ENCODE data around the gene SAA2.
"Not testable (repeated sequence)": the region's sequence is repeated elsewhere in the genome, so short reads cannot be mapped to it uniquely, and the experiment has no call there.

Gene SAA2

DNA sequence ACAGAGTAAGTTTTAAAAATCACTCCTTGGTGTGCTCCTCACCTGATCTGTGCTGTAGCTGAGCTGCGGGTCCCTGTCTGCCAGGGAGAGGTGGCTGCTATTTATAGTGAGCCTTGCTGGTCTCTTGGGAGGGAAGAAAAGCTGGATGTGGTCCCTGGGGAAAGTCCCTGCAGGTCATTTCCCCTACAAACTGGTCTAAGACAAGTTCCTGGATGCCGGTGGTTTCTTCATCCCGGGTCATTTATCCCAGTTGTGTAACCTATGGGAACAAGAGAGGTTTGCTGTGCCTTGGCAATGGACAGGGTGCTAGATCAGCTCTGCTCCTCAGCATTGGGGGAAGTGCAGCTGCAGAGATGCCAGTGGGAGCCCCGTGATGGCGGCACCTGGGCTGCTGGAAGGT lies at the start of gene SAA2:
Gene SAA2, minus strand, starts transcription at position 108 of the 400 bp plus-strand sequence. CDS start 657 bp downstream, outside the sequence.
- no peak for DNase-seq

DNA sequence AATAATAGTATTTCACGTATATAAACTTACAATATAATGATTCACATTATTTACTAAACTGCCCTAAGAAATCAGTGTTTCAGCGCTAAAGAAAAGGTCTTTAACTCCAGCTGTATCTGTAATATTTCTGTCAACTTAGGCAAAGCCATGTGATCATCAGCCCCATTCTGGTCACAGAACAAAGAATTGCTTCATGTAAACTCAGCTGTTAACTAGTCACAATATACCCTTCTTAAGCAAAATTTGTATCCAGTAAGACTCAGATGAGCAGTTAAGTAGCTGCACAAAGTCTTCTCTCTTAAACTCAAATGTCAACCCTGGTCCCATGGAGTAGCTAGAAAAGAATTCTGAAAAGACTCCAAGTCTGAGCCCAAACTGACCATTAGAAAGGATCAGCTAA lies 46.8 kb upstream of the SAA2 start:
- DNase-seq: no peak

DNA sequence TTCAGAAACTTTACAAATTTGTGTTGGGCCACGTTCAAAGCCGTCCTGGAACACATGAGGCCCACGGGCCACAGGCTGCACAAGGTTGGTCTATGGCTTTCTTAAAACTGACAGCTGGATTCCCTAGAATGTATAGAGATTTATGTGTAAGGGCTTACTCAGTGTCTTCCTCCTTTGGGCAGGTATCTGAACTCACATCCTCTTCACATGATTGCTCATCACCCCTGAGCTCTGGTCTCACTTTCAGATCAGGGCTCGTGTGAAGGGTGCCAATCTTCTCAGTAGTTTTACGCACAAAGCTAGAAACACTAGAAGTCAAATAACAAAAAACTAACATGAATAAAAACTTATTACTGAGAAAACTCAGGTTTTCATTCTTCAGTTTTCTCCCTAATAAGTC lies 46.4 kb upstream of the SAA2 start:
- DNase-seq: no peak

DNA sequence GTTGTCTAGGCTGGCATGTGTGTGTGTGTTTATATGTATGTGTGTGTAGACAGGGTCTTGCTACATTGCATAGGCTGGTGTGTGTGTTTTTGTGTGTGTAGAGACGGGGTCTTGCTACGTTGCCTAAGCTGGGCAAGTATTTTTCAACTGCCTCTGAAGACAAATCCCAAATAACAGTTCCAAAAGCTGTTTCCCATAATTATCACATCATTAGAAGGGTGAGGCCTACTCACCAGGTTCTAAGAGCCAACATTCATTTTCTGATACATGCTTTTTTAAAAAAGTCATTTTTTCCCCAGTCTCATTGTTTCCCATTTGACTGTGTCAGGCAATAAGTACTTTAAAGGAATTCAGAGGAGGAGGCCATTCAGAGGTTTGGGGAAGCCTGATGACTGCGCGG lies 40.4 kb upstream of the SAA2 start:
- no peak for DNase-seq

DNA sequence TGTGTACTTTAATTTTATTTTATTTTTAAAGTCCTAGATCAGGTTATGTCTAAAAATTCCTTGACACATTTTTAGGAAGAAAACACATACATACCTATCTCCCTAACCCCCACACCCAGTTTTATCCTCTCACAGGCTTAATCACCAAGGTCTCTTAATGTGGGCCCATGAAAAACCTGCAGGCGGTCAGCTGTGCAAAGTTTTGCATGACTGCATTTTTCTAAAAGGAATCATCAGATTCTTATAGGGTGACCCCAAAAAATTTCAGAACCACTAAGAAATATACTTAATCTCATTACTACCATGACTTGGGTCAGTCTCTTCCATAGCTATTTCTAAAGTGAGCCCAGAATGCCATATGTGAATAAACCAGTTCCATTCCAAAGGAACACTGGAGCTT lies 37.4 kb upstream of the SAA2 start:
- DNase-seq: no peak

DNA sequence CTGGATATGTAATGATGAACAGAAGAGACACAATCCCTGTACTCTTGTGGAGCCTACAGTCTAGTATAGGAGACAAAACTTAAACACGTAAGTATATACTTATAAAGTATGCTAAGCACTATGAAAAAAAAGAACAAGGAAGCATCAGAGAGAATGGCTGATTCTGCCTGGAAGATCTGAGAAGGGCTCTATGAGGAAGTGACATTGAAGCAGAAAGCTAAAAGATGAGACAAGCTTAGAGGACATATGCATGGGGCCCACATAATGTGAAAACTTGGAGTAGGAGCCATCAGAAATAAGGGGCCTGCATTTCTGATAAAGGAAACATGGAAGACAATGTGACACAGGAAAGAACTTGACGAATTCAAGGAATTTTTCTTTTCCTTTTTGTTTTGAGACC lies 34.2 kb upstream of the SAA2 start:
- DNase-seq: no peak

DNA sequence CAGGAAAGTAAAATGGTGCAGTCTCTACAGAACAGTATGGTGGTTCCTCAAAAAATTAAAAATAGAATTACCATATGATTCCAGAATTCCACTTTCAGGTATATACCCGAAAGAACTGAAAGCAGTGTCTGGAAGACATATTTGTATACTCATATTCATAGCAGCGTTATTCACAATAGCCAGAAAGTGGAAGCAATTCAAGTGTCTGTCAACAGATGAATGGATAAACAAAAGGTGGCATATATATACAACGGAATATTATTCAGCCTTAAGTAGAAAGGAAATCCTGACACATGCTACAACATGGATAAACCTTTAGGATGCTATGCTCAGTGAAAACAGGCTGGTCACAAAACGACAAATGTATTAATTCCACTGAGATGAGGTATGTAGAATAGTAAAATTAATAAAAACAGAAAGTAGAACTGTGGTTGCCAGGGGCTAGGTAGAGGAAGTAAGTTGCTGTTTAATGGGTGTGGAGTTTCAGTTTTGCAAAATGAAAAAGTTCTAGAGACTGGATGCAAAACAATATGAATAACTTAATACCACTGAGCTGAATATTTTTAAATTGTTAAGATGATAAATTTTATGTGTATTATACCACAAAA lies 32.1 kb upstream of the SAA2 start:
- DNase-seq: no peak

DNA sequence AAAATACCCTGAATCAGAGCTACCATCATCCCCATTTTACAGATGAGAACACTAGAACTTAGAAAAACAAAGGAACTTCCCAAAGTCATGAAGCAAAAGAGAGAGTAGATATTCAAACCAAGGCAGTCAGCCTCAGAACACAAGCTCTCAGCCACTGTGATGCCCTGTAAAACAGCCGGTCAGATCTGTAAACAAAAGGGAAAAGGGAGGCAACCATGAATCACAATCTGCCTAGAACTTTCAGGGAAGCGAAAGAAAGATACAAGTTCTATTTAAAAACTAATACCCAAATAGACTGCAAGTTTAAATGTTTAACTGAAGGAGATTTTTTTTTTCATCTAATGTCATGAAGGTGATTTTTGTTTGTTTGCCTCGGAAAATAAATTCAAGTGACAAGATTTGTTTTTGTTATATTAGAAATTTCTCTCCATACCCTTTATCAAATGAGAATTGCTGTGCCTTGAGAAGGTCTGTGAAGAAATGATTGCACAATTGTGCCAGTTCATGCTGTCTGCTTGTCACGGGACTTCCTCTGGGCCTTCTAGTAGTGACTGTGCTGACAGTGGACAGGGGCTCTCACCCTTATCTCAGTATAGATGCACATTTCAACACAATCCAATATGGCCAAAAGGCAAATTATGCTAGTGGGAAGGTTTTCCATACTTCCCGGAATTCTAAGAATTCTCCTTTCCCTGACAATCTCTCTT lies 29.2 kb upstream of the SAA2 start:
- no peak for DNase-seq

DNA sequence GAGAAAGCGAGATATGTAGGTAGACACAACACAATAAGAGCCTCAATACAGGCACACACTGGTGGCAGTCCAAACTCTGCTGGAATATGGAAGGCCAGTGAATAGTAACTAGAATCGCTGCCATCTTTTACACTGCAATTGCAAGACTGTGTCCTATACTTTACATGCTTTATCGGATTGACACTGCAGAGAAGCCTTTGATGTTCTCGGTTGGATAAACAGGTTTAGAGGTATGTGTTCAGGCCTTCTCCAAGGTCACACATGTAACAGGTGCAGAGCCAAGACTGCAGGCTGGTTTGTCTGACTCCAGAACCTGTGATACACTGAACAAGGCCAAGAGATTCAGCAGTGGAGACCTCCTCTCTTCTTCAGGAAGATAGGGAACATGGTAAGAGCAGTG lies 22.7 kb upstream of the SAA2 start:
- DNase-seq: no peak

DNA sequence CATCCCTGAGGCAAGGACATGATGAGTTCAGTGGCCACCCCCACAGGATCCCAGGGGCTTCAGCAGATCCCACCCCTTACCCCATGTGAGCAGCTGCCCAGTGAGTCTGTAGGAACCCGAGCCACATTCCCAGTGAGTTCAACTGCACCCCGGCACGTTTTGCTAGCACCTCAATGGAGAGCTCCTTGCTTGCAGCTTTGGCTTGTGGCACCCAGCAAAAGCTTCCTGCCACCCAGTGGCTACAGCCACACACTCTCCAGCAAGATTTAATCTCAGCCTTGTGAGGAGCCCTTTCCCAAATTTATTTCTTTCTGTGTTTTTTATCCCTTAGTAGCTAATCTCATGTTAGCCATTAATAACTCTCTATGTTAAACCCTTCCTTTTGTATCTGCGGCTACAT lies 21.6 kb upstream of the SAA2 start:
- no peak for DNase-seq

DNA sequence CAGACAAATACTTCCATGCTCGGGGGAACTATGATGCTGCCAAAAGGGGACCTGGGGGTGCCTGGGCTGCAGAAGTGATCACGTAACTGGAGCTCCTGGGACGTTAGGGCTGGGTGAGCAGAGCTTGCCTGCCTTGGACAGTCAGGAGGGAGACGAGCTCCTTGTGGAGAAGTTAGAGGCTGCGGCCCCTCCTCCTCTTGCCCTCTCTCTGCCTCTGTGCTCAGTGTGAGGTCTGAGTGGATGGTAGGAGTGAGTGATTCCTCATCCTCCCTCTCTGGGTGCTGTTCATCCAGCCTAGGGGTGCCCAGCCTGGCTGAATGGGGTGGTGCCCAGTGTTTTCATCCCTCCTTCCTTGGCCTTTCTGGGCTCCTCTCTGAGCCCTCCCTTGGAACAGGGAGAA lies 20.8 kb upstream of the SAA2 start:
- DNase-seq: not testable (repeated sequence)

DNA sequence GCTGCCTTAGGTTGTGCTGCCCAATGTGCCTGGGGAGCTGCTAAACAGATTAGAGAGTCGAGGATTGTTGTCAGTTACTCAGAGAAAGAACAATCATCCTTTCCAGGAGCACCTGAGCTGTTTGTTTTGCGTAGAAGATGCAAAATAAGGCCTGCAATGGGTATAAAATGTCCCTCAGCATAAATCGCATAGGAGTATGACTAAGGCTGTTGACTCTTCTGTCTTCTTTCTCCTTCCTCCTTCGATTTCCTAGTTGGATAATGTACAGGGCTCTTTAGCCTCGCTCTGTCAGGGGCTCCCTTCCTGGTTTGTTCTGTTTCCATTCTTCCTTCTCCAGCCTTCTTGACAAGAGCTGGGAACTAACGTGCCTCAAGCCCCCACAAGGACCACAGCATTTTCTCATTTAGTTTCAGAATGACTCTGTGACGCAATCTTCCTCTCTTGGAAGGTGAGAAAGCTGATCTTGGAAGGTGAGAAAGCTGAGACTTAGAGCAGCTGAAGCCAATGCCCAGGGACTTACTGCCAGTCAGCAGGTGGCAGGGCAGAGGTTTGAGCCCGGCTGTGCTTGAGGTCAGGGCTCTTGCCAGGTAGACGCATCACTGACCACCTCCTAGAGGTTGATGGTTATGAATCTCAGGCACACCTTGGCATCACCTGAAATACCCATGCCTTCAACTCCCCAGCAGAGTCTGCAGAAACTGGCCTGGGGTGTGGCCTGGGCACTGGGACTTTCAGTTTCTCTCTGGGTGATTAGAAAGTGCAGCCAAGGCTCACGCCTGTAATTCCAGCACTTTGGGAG lies 19.1 kb upstream of the SAA2 start:
- DNase-seq: not testable (repeated sequence)

DNA sequence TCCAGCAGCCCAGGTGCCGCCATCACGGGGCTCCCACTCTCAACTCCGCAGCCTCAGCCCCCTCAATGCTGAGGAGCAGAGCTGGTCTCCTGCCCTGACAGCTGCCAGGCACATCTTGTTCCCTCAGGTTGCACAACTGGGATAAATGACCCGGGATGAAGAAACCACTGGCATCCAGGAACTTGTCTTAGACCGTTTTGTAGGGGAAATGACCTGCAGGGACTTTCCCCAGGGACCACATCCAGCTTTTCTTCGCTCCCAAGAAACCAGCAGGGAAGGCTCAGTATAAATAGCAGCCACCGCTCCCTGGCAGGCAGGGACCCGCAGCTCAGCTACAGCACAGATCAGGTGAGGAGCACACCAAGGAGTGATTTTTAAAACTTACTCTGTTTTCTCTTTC lies 17.5 kb upstream of the SAA2 start, which contains the start of gene SAA1:
Gene SAA1, plus strand, starts transcription at position 316 of the 400 bp plus-strand sequence. CDS start 624 bp downstream, outside the sequence.
- DNase-seq: no peak

DNA sequence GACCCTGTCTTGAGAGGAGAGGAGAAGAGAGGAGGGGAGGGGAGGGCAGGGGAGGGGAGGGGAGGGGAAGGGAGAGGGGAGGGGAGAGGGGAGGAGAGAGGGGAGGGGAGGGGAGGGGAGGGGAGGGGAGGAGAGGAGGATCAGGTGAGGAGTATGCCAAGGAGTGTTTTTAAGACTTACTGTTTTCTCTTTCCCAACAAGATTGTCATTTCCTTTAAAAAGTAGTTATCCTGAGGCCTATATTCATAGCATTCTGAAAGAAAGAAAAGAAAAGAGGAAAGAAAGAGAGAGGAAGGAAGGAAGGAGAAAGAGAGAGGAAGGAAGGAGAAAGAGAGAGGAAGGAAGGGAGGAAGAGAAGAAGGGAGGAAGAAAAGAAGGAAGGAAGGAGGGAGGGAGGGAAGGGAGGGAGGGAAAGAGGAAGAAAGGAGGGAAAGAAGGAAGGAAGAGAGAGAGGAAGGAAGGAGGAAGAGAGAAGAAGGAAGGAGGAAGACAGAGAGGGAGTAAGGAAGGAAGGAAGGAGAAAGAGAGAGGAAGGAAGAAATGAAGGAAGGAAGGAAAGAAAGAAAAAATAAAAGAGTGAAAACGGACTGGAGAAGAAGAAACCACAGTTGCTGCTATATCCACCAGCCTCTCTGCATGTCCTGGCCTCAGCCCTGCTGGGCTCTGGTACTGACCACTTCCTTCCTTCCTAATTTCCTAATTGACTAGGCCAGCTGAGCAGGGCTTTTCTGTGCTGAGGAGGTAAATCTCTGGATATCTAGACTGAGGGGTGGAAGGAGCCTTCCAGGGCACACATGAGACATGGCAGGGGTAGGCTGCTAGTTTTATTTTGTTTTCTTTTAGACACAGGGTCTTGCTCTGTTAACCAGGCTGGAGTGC lies 16.4 kb upstream of the SAA2 start:
- no peak for DNase-seq

DNA sequence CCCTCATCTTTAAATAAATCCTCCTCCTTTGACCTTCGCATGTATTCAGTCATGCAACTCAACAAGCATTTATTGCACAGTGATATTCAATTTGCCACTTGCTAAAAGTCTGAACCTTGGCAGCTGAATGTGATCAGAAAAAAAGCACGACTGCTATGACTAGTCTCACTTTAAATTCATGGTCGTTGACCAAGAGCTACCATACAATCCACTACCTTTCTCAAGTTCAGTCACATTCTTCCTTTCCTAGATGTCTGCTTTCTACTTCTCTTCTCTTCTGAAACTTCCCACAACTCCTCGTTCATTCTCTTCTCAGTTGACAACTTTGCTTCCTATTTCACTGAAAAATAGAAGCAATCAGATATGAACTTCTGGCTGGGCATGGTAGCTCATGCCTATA lies 15.6 kb upstream of the SAA2 start:
- no peak for DNase-seq

DNA sequence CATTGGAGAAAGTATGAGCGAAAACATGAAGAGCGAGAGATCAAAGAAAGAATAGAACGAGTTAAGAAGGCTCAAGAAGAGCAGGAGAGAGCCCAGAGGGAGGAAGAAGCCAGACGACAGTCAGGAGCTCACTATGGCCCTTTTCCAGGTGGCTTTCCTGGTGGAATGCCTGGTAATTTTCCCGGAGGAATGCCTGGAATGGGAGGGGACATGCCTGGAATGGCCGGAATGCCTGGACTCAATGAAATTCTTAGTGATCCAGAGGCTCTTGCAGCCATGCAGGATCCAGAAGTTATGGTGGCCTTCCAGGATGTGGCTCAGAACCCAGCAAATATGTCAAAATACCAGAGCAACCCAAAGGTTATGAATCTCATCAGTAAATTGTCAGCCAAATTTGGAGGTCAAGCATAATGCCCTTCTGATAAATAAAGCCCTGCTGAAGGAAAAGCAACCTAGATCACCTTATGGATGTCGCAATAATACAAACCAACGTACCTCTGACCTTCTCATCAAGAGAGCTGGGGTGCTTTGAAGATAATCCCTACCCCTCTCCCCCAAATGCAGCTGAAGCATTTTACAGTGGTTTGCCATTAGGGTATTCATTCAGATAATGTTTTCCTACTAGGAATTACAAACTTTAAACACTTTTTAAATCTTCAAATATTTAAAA lies 14.3 kb upstream of the SAA2 start:
- not testable (repeated sequence) for DNase-seq

DNA sequence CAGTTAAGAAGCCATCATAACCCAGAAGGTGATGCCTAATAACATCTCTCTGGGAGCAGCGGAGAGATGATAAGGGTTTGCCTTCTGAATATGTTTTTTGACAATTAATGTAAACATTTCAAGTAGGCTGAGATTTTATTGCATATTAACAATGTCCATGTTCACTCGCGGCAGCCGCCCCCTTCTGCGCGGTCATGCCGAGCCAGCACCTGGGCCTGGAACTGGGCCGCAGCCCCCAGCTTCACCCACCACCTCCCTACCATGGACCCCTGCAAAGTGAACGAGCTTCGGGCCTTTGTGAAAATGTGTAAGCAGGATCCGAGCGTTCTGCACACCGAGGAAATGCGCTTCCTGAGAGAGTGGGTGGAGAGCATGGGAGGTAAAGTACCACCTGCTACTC lies 13.3 kb upstream of the SAA2 start:
- DNase-seq: no peak

DNA sequence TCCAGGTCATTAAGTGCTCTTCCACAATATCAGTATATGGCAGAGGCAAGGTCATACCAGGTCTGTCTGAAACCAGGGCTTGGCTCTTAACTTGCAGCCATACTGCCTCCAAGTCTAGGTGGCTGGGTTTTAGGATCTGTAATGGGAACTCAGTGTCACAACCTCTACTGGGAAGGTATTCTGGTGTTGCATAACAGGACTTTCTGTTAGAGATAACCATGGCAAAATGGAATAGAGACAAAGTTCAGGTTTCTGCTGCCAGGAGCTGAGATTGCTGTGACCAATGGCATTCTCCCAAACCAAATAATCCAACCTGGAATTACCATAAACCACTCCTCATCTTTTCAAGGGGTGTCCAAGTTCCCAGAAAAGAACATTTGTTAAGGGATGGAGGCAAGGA lies 10.8 kb upstream of the SAA2 start:
- DNase-seq: no peak

DNA sequence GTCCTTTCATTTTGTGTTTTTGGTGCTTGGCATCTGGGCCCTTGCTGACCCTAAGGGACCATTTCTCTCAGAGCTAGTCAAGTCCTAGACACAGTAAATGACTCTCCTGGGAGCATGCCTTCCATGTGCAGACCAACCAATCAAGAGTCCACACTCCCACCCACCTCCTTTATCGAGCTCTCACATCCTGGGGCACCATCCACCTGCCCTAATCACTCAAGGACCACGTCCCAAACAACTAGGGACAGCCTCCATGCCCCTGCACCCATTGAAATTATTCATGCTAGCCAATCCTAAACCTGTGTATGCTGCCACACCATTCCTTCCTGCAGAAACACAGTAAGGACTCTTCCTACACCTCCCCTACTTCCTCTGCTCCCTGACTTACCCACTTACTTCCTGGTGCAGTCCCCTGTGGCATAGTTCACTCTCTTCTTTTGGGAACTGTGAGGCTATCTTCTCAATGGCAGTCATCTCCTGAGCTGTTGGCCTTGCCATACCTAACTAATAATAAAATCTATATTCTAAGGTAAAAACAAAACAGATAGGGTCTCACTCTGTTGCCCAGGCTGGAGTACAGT lies 6.4 kb upstream of the SAA2 start:
- DNase-seq: no peak

DNA sequence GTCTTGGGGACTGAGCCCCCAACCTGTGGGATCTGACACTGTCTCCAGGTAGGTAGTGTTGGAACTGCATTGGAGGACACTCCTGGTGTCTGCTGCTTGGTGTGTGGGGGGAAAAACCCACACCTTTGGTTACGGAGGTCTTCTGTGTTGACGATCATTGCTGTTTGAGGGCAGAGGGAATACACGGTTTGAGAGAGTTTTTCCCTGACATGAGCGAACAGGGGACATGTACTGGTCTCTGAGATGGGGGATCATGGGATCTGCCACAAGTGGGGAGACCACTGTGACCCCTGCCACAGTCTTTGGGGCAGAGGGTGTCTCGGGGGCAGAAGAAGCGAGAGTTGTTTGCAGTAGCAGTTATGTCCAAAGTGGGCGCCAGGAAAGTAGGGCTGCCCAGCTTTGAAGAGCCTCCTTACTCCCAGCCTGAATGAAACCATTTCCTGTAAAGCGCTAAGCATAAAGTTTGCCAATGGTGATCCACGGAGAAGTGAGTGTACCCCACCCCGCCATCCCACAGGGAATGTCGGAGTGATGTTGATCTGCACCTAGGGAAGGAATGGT lies 5.4 kb upstream of the SAA2 start:
- no peak for DNase-seq

DNA sequence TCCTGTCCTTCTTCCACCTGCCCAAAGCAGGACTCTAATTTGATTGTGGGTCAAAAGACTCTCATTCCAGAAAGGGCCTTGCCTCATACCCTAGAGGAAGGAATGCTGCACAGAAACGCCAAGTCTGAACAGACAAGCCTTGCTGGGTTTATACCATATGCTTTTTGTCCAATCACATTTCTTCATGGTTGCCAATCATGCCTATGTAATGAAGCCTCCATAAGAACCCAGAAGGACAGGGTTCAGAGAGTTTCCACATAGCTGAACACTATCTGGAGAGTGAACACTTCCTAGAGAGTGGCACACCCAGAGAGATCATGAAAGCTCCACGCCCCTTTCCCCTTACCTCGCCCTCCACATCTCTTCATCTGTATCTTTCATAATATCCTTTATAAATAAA lies 4.8 kb upstream of the SAA2 start:
- DNase-seq: no peak

DNA sequence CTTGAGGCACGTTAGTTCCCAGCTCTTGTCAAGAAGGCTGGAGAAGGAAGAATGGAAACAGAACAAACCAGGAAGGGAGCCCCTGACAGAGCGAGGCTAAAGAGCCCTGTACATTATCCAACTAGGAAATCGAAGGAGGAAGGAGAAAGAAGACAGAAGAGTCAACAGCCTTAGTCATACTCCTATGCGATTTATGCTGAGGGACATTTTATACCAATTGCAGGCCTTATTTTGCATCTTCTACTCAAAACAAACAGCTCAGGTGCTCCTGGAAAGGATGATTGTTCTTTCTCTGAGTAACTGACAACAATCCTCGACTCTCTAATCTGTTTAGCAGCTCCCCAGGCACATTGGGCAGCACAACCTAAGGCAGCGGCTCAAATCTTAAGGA lies 1.3 kb downstream of the SAA2 start:
- not testable (repeated sequence) for DNase-seq

All from cortex of kidney (tissue), 1 donor.